Panc1 (cell line): ENCODE results near the gene MNX1. TPM values are rescaled to one million over a fixed set of nuclear protein-coding genes. Genes with fewer than 3 reads are reported as not detected.

Experiments
- ATAC-seq: fragments of 200-7000 bp; cut with Tn5 transposase; 2 replicates; pipeline ENCODE4 v1.9.1; 2020; ENCODE audit warnings: mild to moderate bottlenecking, moderate library complexity
- BruUV-seq: library from RNA; stranded (reverse); fragments of 400-500 nt; replicated peaks from 2 replicates; lab custom pipeline; 2021; lab: Mats Ljungman, UMichigan
- CTCF ChIA-PET: fragments of 300-600 bp; sonication (Branson Sonifier 250); formaldehyde crosslinking; loops from one replicate; lab custom pipeline; 2022; ENCODE audit warnings: antibody characterized with exemption; lab: Charles Lee
- POLR2A ChIA-PET: fragments of 300-600 bp; sonication (Branson Sonifier 250); formaldehyde crosslinking; loops from one replicate; lab custom pipeline; 2022; ENCODE audit warnings: antibody characterized with exemption; lab: Charles Lee
- DNase-seq: peaks from one replicate; pipeline ENCODE4 v3.0.0-alpha.2; 2010; ENCODE audit warnings: low read depth, low spot score
- H3K27ac ChIP-seq: 2 replicates; pipeline ENCODE4 v1.5.1; 2011; ENCODE audit warnings: mild to moderate bottlenecking, low read length, inconsistent platforms
- H3K27me3 ChIP-seq: fragments of 200-500 bp; sonication (Bioruptor generic); 2 replicates; pipeline ENCODE4 v1.6.0; 2014; ENCODE audit warnings: low read length, inconsistent platforms; ENCODE audit not compliant: control insufficient read depth, insufficient read depth
- H3K36me3 ChIP-seq: fragments of 200-500 bp; sonication (Bioruptor generic); 2 replicates; pipeline ENCODE4 v1.5.1; 2014; ENCODE audit warnings: inconsistent platforms, mild to moderate bottlenecking, low read length, moderate library complexity; ENCODE audit not compliant: control insufficient read depth, insufficient read depth
- H3K4me1 ChIP-seq: 2 replicates; pipeline ENCODE4 v1.5.1; 2011; ENCODE audit warnings: inconsistent platforms, mild to moderate bottlenecking, low read length, moderate library complexity; ENCODE audit not compliant: control insufficient read depth, insufficient read depth
- H3K4me3 ChIP-seq, 2 experiments: 2 replicates each; pipeline ENCODE4 v1.5.1; 2011 to 2012; ENCODE audit warnings: low read depth in 2 of 2, low read length in 2 of 2, mild to moderate bottlenecking in 2 of 2, inconsistent platforms in 1 of 2, moderate library complexity in 1 of 2
- H3K9me3 ChIP-seq: fragments of 200-500 bp; sonication (Bioruptor generic); 2 replicates; pipeline ENCODE4 v1.5.1; 2014; ENCODE audit warnings: low read depth, mild to moderate bottlenecking, inconsistent platforms, low read length, moderate library complexity; ENCODE audit not compliant: control insufficient read depth, insufficient read depth
- POLR2AphosphoS5 ChIP-seq: IDR thresholded peaks from 2 replicates; pipeline ENCODE4 v1.6.1; 2012; ENCODE audit warnings: mild to moderate bottlenecking, low read depth, low read length, moderate library complexity
- REST ChIP-seq, 2 experiments: IDR thresholded peaks; 2 replicates each; pipeline ENCODE4 v1.6.1; 2011 to 2012; ENCODE audit warnings: low read depth in 2 of 2, control low read depth in 1 of 2, low read length in 1 of 2, mild to moderate bottlenecking in 1 of 2, moderate library complexity in 1 of 2; ENCODE audit not compliant: insufficient read depth in 1 of 2
- SIN3A ChIP-seq: IDR thresholded peaks from 2 replicates; pipeline ENCODE4 v1.6.1; 2012; ENCODE audit warnings: low read depth, mild to moderate bottlenecking, low read length, moderate library complexity, borderline replicate concordance; ENCODE audit not compliant: insufficient read depth
- TCF7L2 ChIP-seq: IDR thresholded peaks from 2 replicates; pipeline ENCODE4 v1.6.1; 2011; ENCODE audit warnings: mild to moderate bottlenecking, low read depth, low read length, inconsistent platforms
- in situ Hi-C: cut with HindIII; loops from 2 replicates; pipeline ENCODE4 v1.10.0; 2016; ENCODE audit warnings: low sequenced_read_pairs, low pct_unique_long_range_greater_than_20kb
- intact Hi-C: fragments of 100-400 bp; cut with micrococcal nuclease; formaldehyde crosslinking; loops from one replicate; pipeline ENCODE4 v1.10.0; 2022; ENCODE audit not compliant: unreplicated experiment
- total RNA-seq: library from RNA; stranded (reverse); gene quantifications from one replicate; pipeline ENCODE4 v1.2.1, GENCODE V29; 2021; ENCODE audit not compliant: unreplicated experiment
- TF ChIP-seq, protein P1 (sequence below): fragments of 450-650 bp; IDR thresholded peaks from 2 replicates; pipeline ENCODE4 v1.5.1; 2017; ENCODE audit warnings: mild to moderate bottlenecking

Gene MNX1
- total RNA-seq, 1 experiment from 2014 or later = 3.6 TPM

DNA sequence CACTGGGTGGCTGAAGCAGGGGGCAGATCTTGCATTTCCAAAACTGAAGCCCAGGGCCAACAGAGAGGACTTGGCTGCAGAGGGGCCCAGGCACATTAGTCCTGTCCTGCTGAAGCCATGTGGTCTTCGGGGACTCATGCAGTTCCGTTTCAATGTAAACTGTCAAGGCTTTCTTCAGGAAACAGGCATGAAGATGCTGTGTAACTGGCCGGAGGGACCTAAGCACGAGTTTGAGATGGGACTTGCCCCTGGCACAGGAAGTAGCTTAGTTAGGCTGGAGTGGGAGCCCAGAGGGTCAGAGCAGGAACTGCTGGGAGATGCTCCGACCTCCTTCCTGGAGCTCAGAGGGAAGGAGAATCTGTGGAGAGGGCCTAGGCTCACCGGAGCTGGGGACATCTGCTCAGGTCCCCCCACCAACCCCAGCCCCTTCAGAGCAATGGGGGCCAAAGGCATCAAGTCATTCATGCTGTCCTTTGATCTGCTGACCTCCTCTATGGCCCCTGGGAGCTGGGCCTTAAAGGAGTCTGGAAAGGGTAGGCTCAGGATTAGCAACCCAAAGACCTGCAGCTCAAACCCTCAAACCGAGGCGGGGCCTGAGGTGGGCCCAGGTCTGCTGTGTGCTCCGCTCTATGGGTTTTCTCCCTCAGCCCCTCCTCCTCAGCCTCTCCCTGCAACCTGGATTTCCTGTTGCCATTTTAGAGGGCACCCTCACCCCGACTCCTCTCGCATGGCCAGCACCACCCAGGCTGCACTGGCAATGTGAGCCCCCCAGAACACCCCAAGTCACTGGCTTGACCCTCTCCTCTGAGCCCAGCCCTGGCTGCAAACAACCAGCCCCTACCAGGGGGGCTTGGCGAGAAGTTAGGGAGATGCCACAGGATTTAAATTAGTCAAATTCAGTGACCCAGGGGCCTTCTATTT is 4.4 kb upstream of the MNX1 start:
- no peak overlapping the region for H3K27ac ChIP-seq
- POLR2A ChIA-PET = no interaction called here
- CTCF ChIA-PET = no interaction called here
- DNase-seq = no peak
- no peak for ATAC-seq
- H3K4me1 ChIP-seq = peaks cover 15% of the 10 kb centered on the region
- peaks cover 3% of the 10 kb centered on the region; the same call in 1 of the 2 replicates for H3K36me3 ChIP-seq
- in situ Hi-C loops = no loop called here
- TF ChIP-seq TCF7L2 (no peak), POLR2AphosphoS5 (no peak), SIN3A (no peak), REST (IDR thresholded peaks at IDR 0.05; ENCODE audit: insufficient read depth in 1 of 2, low read depth in 2 of 2, low read length in 1 of 2) (no peak)
- TF ChIP-seq, protein P1, sequence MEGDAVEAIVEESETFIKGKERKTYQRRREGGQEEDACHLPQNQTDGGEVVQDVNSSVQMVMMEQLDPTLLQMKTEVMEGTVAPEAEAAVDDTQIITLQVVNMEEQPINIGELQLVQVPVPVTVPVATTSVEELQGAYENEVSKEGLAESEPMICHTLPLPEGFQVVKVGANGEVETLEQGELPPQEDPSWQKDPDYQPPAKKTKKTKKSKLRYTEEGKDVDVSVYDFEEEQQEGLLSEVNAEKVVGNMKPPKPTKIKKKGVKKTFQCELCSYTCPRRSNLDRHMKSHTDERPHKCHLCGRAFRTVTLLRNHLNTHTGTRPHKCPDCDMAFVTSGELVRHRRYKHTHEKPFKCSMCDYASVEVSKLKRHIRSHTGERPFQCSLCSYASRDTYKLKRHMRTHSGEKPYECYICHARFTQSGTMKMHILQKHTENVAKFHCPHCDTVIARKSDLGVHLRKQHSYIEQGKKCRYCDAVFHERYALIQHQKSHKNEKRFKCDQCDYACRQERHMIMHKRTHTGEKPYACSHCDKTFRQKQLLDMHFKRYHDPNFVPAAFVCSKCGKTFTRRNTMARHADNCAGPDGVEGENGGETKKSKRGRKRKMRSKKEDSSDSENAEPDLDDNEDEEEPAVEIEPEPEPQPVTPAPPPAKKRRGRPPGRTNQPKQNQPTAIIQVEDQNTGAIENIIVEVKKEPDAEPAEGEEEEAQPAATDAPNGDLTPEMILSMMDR = no peak
- no TSS peak for BruUV-seq
- no peak overlapping the region for H3K4me3 ChIP-seq
- peaks cover 4% of the 10 kb centered on the region for H3K27me3 ChIP-seq
- H3K9me3 ChIP-seq = no peaks in the 10 kb centered on the region
- intact Hi-C loops = no loop called here

- no peaks in the 10 kb centered on the region for H3K9me3 ChIP-seq
- H3K4me3 ChIP-seq = no peak overlapping the region
- intact Hi-C loops (no loop called here), in situ Hi-C loops (no loop called here)
- TF ChIP-seq REST (IDR thresholded peaks at IDR 0.05; ENCODE audit: insufficient read depth in 1 of 2, low read depth in 2 of 2, low read length in 1 of 2) (no peak), POLR2AphosphoS5 (no peak), SIN3A (no peak), TCF7L2 (no peak)
- TF ChIP-seq, protein P1 = no peak
- ChIA-PET POLR2A (interaction anchor here (0.7 kb wide), 1 partner anchor 11 kb away, joined by 3 read pairs; no protein-coding TSS in a partner anchor), CTCF (no interaction called here)
- peaks cover 3% of the 10 kb centered on the region; the same call in 1 of the 2 replicates for H3K36me3 ChIP-seq
- H3K27me3 ChIP-seq = no peaks in the 10 kb centered on the region
- no peak overlapping the region for H3K27ac ChIP-seq
- DNase-seq (no peak), ATAC-seq (no peak)
- peaks cover 15% of the 10 kb centered on the region for H3K4me1 ChIP-seq
- no TSS peak for BruUV-seq
Observed at GRCh38 chr7:157013602-157014549, 3.4 kb upstream of the MNX1 start.
